Left lung (tissue), 10 donors: Measurements from ENCODE around the gene IFIT3. TPM values are rescaled to one million over a fixed set of nuclear protein-coding genes. Genes with fewer than 3 reads are reported as not detected.

Source experiments
- ATAC-seq: fragments of 200-7000 bp; cut with Tn5 transposase; one replicate; pipeline ENCODE4 v1.9.1; 2020; ENCODE audit warnings: moderate library complexity
- DNase-seq, 4 donors: peaks; one replicate each; pipeline ENCODE4 v3.0.0-alpha.2; 2013 to 2020
- H3K27ac ChIP-seq, 2 donors: fragments of 200-600 bp; sonication (generic) in 1 of 2; one replicate each; pipeline versions ENCODE4 v1.5.0 to v1.8.0; 2020 to 2021
- H3K27me3 ChIP-seq, 2 donors: fragments of 200-600 bp; sonication (generic) in 1 of 2; one replicate each; pipeline versions ENCODE4 v1.5.0 to v1.8.0; 2020 to 2021
- H3K36me3 ChIP-seq, 2 donors: fragments of 200-600 bp; sonication (generic) in 1 of 2; one replicate each; pipeline versions ENCODE4 v1.5.0 to v1.8.0; 2020 to 2021
- H3K4me1 ChIP-seq, 2 donors: fragments of 200-600 bp; one replicate each; pipeline ENCODE4 v1.8.0; 2021
- H3K4me3 ChIP-seq, 2 donors: fragments of 200-600 bp; sonication (generic) in 1 of 2; one replicate each; pipeline versions ENCODE4 v1.5.0 to v1.8.0; 2020 to 2021; ENCODE audit warnings: mild to moderate bottlenecking in 1 of 2
- H3K9me3 ChIP-seq, 2 donors: fragments of 200-600 bp; sonication (generic) in 1 of 2; one replicate each; pipeline versions ENCODE4 v1.5.0 to v1.8.0; 2020 to 2021
- intact Hi-C, 2 donors: fragments of 100-400 bp; cut with DNase I; formaldehyde crosslinking; loops; one replicate each; pipeline versions ENCODE4 v1.11.2 to v1.14.2; 2022
- polyA plus RNA-seq, 6 donors: library from polyadenylated mRNA; unstranded; fragments of 120-200 nt; gene quantifications; one replicate each; pipeline ENCODE4 v1.2.1, GENCODE V29; 2013; ENCODE audit not compliant: insufficient read length in 6 of 6
- total RNA-seq, 2 donors: library from RNA; stranded (reverse); fragmentation: NEBNext Ultra II Directional; extraction: Animal tissue kit (Norgen Biotek cat#: 25700); gene quantifications; one replicate each; pipeline ENCODE4 v1.2.1, GENCODE V29; 2021
- TF ChIP-seq, protein P1 (sequence below), 2 donors: fragments of 200-600 bp; sonication (generic) in 1 of 2; IDR thresholded peaks; one replicate each; pipeline versions ENCODE4 v1.5.0 to v1.8.0; 2021; ENCODE audit warnings: antibody characterized with exemption in 2 of 2
- donor health status: DM: no; HTN: yes; CAD: no.
- donor health status: DM: no; HTN: no; CAD: no.

Gene IFIT3
- total and polyA plus RNA-seq, 8 donors = 12.4 to 48.9 (median 14.4) TPM

DNA sequence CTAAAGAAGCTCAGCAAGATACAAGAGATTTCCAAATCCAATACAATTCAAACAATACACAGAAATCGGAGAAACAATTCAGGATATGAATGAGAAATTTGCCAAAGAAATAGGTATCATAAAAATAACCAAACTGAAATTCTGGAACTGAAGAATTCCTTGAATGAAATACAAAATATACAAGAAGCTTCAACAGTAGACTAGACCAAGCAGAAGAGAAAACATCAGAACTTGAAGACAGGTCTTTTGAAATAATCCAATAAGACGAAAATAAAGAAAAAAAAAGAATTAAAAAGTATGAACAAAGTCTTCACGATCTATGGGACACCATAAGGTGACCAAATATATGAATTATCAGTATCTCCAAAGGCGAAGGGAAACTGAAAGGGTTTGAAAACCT is 28.8 kb upstream of the IFIT3 start:
- intact Hi-C loops = no loop called here
- ATAC-seq = no peak
- H3K4me1 ChIP-seq = peaks cover 6 to 65% of the 10 kb centered on the region in 2 donors
- H3K4me3 ChIP-seq = no peak overlapping the region
- no peak for DNase-seq
- H3K36me3 ChIP-seq = no peaks in the 10 kb centered on the region
- H3K9me3 ChIP-seq = no peaks in the 10 kb centered on the region
- H3K27me3 ChIP-seq = no peaks in the 10 kb centered on the region
- TF ChIP-seq, protein P1, sequence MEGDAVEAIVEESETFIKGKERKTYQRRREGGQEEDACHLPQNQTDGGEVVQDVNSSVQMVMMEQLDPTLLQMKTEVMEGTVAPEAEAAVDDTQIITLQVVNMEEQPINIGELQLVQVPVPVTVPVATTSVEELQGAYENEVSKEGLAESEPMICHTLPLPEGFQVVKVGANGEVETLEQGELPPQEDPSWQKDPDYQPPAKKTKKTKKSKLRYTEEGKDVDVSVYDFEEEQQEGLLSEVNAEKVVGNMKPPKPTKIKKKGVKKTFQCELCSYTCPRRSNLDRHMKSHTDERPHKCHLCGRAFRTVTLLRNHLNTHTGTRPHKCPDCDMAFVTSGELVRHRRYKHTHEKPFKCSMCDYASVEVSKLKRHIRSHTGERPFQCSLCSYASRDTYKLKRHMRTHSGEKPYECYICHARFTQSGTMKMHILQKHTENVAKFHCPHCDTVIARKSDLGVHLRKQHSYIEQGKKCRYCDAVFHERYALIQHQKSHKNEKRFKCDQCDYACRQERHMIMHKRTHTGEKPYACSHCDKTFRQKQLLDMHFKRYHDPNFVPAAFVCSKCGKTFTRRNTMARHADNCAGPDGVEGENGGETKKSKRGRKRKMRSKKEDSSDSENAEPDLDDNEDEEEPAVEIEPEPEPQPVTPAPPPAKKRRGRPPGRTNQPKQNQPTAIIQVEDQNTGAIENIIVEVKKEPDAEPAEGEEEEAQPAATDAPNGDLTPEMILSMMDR (IDR thresholded peaks at IDR 0.05) = no peak
- H3K27ac ChIP-seq = no peak overlapping the region

DNA sequence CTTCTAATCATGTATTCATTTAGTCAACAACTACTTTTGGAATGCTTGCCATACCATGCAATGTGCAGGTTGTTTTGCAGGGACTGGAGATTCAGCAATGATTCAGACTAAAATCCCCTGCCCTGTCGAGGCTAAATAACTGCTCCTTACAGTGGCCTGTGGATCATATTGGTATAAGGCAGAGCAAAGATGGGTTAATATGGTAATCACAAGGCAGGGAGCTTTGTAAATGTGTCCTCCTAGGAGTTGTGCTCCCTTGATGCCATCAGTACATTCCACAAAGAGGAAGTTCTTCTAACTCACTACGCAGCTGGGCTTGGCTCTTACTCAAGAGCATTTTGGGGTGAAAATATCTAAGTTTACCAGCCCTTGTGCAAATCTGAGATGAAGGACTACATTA is 26.6 kb upstream of the IFIT3 start:
- Histone ChIP-seq H3K27ac (peak overlapping the region; percentile 95 to 96), H3K4me3 (peak overlapping the region; percentile 30 to 58), H3K4me1 (peaks cover 6 to 49% of the 10 kb centered on the region in 2 donors), H3K9me3 (no peaks in the 10 kb centered on the region), H3K36me3 (peaks cover 0 to 8% of the 10 kb centered on the region in 2 donors), H3K27me3 (no peaks in the 10 kb centered on the region)
- peak; percentile 69 for ATAC-seq
- DNase-seq = peak in 1 of 4 donors; percentile 54
- intact Hi-C loops = no loop called here
- TF ChIP-seq, protein P1 (IDR thresholded peaks at IDR 0.05) = no peak

DNA sequence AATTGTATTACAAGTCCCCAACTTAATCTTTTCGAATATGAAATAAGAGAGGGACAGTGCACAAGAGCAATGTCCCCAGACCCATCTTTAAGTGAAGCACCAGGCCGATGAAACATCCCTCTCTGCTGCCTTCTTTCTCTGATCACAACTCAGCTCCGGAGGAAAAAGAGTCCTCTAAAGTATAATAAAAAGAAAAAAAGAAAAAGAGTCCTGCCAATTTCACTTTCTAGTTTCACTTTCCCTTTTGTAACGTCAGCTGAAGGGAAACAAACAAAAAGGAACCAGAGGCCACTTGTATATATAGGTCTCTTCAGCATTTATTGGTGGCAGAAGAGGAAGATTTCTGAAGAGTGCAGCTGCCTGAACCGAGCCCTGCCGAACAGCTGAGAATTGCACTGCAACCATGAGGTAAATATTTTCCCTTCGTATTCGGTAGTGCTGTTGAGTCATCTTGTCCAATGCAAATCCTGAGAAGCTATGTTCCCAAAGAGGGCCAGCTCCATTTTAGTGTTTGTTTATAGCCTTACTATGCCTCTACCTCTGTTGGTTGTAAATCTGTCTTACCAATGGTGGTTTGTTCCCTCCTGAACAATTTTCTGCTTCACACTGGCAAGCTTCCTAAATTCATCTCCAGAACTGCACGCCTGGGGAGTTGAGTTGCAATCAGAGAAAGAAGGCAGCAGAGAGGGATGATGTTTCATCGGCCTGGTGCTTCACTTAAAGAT is 25.9 kb upstream of the IFIT3 start, which contains the start of gene IFIT2:
TSS of gene IFIT2 (plus strand) at position 326 of the 725 bp plus-strand sequence. CDS start at position 404, 78 bp downstream.
- Histone ChIP-seq H3K27me3 (no peaks in the 10 kb centered on the region), H3K4me3 (peak within 1 kb of the TSS; percentile 30 to 58), H3K4me1 (peaks cover 6 to 43% of the 10 kb centered on the region in 2 donors), H3K27ac (peak within 1 kb of the TSS; percentile 95 to 96), H3K36me3 (peaks cover 0 to 14% of the 10 kb centered on the region in 2 donors), H3K9me3 (no peaks in the 10 kb centered on the region)
- TF ChIP-seq, protein P1 (IDR thresholded peaks at IDR 0.05) = no peak
- ATAC-seq (peak; percentile 84), DNase-seq (peak in 2 of 4 donors; percentile 73 to 79)
- intact Hi-C loops = no loop called here

DNA sequence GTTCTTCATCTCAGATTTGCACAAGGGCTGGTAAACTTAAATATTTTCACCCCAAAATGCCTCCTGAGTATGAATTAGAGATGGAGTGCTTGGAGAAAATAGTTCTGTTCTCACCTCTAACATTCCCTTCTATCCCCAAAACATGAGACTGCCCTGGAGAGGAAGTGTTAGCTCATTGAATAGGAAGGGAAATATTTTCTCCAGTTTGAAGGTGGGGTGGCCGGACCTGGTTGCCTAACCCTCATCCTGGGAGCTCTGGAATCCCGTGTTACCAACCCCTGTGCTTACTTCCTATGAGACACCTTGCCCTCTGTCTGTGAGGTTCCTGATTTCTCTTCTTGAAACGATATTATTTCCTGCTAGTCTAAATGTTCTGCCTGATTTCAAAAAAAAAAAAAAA is 25.2 kb upstream of the IFIT3 start:
- TF ChIP-seq, protein P1 (IDR thresholded peaks at IDR 0.05) = no peak
- intact Hi-C loops = no loop called here
- peaks cover 6 to 35% of the 10 kb centered on the region in 2 donors for H3K4me1 ChIP-seq
- peak overlapping the region; percentile 95 to 96 for H3K27ac ChIP-seq
- H3K36me3 ChIP-seq = peaks cover 0 to 22% of the 10 kb centered on the region in 2 donors
- DNase-seq = no peak
- peak; percentile 64 for ATAC-seq
- no peaks in the 10 kb centered on the region for H3K9me3 ChIP-seq
- no peaks in the 10 kb centered on the region for H3K27me3 ChIP-seq
- H3K4me3 ChIP-seq = peak overlapping the region; percentile 30 to 58

DNA sequence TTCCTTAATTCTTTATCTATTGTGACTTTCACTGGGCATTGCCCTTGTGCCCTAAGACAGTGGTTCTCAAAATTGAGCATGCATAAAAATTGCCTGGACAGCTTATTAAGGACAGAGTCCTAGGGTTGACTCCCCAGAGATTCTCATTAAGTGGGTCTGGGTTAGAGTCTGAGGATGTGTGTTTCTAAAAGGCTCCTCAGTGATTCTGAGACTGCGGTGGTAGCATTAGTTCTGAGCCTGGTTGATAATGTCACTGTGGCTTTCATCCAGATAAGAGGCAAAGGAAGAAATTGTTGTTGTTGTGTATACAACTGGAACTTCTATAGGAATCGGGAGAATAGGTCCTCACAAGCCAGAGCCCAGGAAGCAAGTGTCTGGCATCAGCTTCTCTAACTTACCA is 24.6 kb upstream of the IFIT3 start:
- ATAC-seq (no peak), DNase-seq (no peak)
- Histone ChIP-seq H3K4me3 (peak overlapping the region in 1 of 2 donors; percentile 58), H3K27ac (peak overlapping the region in 1 of 2 donors; percentile 96), H3K27me3 (no peaks in the 10 kb centered on the region), H3K36me3 (peaks cover 0 to 27% of the 10 kb centered on the region in 2 donors), H3K9me3 (no peaks in the 10 kb centered on the region), H3K4me1 (peaks cover 6 to 33% of the 10 kb centered on the region in 2 donors)
- intact Hi-C loops = no loop called here
- TF ChIP-seq, protein P1 (IDR thresholded peaks at IDR 0.05) = no peak
